NCI-H2196 (cell line): ENCODE results near the gene ANKRD66.
"Not testable (repeated sequence)": the region's sequence is repeated elsewhere in the genome, so short reads cannot be mapped to it uniquely, and the experiment has no call there.

Source experiments
- DNase-seq: peaks from one replicate; lab custom pipeline; 2025; ENCODE audit not compliant: unreplicated experiment; lab: John Stamatoyannopoulos, UW

Gene ANKRD66

DNA sequence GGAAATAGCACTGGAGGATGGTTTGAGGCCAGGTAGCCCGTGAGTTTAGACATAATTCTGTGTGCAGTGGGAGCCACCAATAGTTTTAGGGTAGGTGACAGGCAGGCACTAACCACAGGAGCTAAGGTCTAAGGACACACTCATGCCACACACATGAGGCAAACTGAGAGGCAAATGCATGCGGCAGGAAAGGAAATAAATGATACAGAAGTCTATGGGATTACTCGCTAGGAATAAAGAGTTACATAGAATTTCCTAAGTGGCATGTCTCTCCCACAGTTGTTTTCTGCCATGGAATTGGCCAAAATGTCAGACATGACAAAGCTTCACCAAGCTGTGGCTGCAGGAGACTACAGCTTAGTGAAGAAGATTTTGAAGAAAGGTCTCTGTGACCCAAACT is 4.9 kb downstream of the ANKRD66 start:
- DNase-seq: no peak

- DNase-seq: no peak
Observed at GRCh38 chr6:46755865-46756264, 9.1 kb downstream of the ANKRD66 start.

- DNase-seq: no peak
Observed at GRCh38 chr6:46756469-46757213, 9.9 kb downstream of the ANKRD66 start.

GRCh38 chr6:46757214-46757596 is 10.5 kb downstream of the ANKRD66 start:
- DNase-seq: no peak

GRCh38 chr6:46758960-46759753 is 12.4 kb downstream of the ANKRD66 start:
- DNase-seq: no peak

DNA sequence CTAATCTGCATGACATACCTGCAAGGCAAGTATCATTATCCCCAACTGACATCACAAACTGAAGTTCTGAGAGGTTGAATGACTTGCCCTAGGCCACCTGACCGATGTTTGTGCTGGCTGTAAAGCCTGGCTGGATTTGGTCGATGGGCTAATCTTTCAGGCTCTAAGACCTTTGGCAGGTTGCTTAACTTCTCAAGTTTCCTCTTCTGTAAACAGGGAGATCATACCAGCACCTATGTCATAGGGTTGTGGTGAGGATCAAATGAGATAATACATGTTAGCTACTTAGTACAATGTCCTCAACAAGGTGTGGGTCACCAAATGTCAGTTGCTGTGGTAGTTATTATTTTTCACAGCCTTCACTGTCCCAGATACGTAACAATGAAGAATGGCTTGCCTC is 14.2 kb downstream of the ANKRD66 start:
- DNase-seq: no peak

GRCh38 chr6:46763466-46763865 is 16.7 kb downstream of the ANKRD66 start:
- DNase-seq: no peak

- DNase-seq: not testable (repeated sequence)
Observed at GRCh38 chr6:46764280-46764679, 17.5 kb downstream of the ANKRD66 start.

GRCh38 chr6:46764961-46765360 is 18.2 kb downstream of the ANKRD66 start:
- no peak for DNase-seq

DNA sequence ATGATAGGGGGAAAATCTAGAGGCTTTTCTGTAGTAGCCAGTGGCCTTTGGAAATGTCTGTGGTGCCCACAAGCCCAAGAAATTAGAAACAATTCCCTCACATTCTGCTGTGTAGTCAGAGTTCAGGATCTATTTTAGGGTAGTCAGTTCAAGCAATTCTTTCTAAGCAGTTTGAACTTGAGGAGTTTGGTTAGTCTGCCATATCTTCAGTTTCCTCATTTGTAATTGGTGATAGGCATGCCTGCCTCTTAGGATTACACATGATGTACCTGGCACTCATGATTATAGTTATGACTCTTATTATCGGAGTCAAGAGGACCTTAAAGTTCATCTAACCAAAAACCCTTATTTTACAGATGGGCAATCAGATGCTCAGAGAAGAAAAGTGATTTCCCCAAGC is 25.3 kb downstream of the ANKRD66 start:
- DNase-seq: no peak

DNA sequence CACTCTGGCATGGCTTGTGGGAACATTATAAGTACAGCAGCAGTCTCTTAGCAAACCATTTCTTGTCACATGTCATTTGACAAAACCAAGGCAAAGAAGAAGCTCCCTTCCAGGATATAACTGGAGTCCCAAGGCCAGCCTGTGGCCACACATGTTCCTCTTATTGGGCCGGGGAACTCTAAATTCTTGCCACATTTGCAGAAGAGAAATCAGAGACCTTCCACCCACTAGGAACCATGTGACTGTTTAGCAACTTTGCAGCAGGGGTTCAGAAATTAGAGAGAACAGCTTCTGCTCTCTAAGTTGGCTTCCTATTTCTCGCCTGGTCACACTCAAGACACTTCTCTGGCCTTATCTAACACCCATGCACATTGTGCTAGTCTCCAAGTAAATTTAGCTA is 26.0 kb downstream of the ANKRD66 start:
- DNase-seq: no peak

GRCh38 chr6:46773201-46773855 is 26.6 kb downstream of the ANKRD66 start:
- DNase-seq: no peak

GRCh38 chr6:46774736-46775135 is 28.0 kb downstream of the ANKRD66 start:
- not testable (repeated sequence) for DNase-seq

- DNase-seq: no peak
Observed at GRCh38 chr6:46776070-46776712, 29.5 kb downstream of the ANKRD66 start.

GRCh38 chr6:46777476-46778346 is 31.0 kb downstream of the ANKRD66 start:
- no peak for DNase-seq

DNA sequence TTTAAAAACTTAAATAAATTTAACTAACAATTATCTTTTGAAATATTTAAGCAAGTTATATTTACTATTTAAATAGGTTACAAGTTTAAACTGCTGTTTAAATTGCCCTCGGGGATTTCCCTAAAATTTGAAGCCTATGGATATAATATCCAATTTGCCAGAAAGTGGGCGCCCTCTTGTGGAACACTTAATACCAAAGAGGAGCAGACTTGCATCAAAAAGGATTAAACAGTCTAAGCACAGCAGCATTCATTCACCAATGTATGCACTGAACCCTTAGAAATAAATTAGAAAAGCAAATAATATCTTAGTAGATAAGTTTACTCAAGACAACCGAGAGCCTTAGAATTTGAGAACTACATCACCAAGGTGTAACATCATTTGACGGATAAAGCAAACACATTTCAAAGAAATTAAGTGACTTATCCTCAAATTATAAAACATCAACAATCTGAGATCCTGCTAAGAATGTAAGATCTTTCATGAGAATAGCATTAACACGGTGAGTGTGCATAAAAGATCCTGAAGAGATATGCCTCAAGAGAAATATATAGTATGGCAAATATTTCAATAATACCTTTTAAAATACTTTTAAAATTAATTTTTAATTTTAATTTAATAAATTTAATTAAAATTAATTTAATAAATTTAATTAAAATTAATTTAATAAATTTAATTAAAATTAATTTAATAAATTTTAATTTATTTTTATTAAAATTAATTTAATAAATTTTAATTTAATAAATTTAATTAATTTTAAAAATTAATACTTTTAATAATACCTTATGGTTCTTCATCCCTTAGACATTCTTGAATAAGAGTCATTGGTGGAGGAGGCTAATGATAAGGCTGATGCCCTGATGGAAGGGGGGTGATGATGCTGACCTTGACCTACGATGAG is 35.0 kb downstream of the ANKRD66 start:
- peak; percentile 60 for DNase-seq

GRCh38 chr6:46784535-46784934 is 37.8 kb downstream of the ANKRD66 start:
- no peak for DNase-seq

DNA sequence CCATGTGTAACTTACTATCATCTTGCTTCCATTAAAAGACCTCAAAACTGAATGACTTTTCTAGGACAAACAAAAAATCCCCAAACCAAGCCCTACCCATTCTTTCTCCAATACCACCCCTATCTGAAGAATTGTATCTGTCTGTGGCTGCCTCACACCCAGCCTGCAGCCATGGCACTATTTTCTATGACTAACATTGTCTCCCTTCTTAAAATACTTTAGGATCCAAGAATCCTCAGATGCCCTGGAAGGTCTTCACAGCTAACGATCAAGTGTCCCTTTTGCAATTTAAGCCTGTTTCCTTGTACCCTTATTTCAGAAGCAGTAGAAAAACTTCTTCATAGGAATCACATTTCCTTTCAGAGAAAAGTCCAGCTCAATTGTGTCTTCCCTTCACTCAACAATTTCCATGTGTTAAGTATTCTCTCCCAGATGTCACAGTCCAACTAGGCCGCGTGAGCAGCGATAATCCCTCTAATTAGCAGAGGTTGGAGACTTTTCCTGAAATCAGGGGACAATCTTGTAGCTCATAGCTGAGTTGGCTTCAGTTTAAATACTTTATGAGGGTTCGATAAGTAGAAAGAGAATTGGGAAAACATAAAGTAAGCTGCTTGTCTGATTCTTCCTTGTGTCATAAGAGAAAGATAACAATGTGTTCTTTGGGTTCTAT is 41.3 kb downstream of the ANKRD66 start:
- no peak for DNase-seq

DNA sequence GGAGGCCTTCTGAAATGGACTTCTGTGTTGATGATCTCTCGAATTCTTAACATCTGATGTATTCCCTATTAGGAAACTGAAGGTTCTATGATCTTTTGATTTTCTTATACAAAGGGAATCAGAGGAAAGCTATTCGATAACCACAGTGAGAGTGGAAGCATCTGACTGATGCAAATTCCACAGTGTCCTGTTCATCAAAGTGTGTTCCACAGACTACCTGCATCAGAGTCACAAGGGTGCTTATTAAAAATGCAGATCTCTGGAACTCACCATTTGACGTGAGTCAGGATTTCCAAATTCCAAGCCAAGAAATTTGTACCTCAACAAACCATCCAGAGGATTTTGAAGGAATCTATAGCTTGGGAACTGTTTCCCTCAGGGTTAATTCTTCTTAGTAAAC is 42.1 kb downstream of the ANKRD66 start:
- no peak for DNase-seq
